ENCODE data around the gene AGAP1. TPM values are rescaled to one million over a fixed set of nuclear protein-coding genes. Genes with fewer than 3 reads are reported as not detected.
A peak's percentile ranks its signal among the peaks of the same experiment; 100 is the strongest.
"Not testable (repeated sequence)": the region's sequence is repeated elsewhere in the genome, so short reads cannot be mapped to it uniquely, and the experiment has no call there.

The AGAP1 gene
- total RNA-seq, 3 donors from 2014 or later (not counting 1 experiment from before 2014, with no cell fraction given), result 42.0 to 56.4 (median 45.7) TPM

- WGBS (ENCODE audit: insufficient coverage), result 72% methylated on average over 9 of the region's 11 CpGs
- Mint-ChIP-seq H3K36me3 (no peaks in the 10 kb centered on the region), H3K4me3 (no peak overlapping the region), H3K4me1 (peaks cover 4 to 5% of the 10 kb centered on the region in 2 donors), H3K27me3 (ENCODE audit: low read depth in 2 of 2) (peaks cover 5 to 9% of the 10 kb centered on the region in 2 donors), H3K9me3 (no peaks in the 10 kb centered on the region), H3K27ac (no peak overlapping the region)
- ATAC-seq (no peak), DNase-seq (peak in 1 of 2 donors; percentile 22)
- Histone ChIP-seq H3K36me3 (ENCODE audit: control insufficient read depth, insufficient read depth, low read length) (no peaks in the 10 kb centered on the region), H3K4me3 (ENCODE audit: low read length) (no peak overlapping the region), H3K27me3 (ENCODE audit: control insufficient read depth, insufficient read depth, low read length) (no peaks in the 10 kb centered on the region), H3K27ac (ENCODE audit: low read length) (no peak overlapping the region), H3K9me3 (ENCODE audit: control insufficient read depth, insufficient read depth, low read length) (no peaks in the 10 kb centered on the region), H3K4me1 (ENCODE audit: control insufficient read depth, insufficient read depth, low read length) (no peaks in the 10 kb centered on the region)
- intact Hi-C loops (cut with micrococcal nuclease), result no loop called here
- no peak for TF ChIP-seq CTCF (IDR thresholded peaks at IDR 0.05)
Measured at GRCh38 chr2:235945608-235946140, 451.8 kb downstream of the AGAP1 start.

- no peak for TF ChIP-seq CTCF (IDR thresholded peaks at IDR 0.05)
- no peaks in the 10 kb centered on the region for H3K36me3 Mint-ChIP-seq
- no peak overlapping the region for H3K4me3 Mint-ChIP-seq
- no peaks in the 10 kb centered on the region for H3K9me3 ChIP-seq (ENCODE audit: control insufficient read depth, insufficient read depth, low read length)
- H3K4me1 Mint-ChIP-seq, result peaks cover 9 to 10% of the 10 kb centered on the region in 2 donors
- no peaks in the 10 kb centered on the region for H3K36me3 ChIP-seq (ENCODE audit: control insufficient read depth, insufficient read depth, low read length)
- H3K27me3 Mint-ChIP-seq (ENCODE audit: low read depth in 2 of 2), result peaks cover 5 to 9% of the 10 kb centered on the region in 2 donors
- H3K27me3 ChIP-seq (ENCODE audit: control insufficient read depth, insufficient read depth, low read length), result no peaks in the 10 kb centered on the region
- ATAC-seq, result no peak
- DNase-seq, result no peak
- H3K4me1 ChIP-seq (ENCODE audit: control insufficient read depth, insufficient read depth, low read length), result peaks cover 3% of the 10 kb centered on the region
- 94% methylated on average over 5 of the region's 6 CpGs for WGBS (ENCODE audit: insufficient coverage)
- H3K27ac Mint-ChIP-seq, result no peak overlapping the region
- H3K27ac ChIP-seq (ENCODE audit: low read length), result no peak overlapping the region
- no peaks in the 10 kb centered on the region for H3K9me3 Mint-ChIP-seq
- no peak overlapping the region for H3K4me3 ChIP-seq (ENCODE audit: low read length)
- intact Hi-C loops (cut with micrococcal nuclease), result no loop called here
Measured at GRCh38 chr2:235946590-235946989, 452.7 kb downstream of the AGAP1 start.

GRCh38 chr2:235947055-235947454 lies 453.2 kb downstream of the AGAP1 start:
- DNase-seq; ATAC-seq; H3K4me1 ChIP-seq (ENCODE audit: control insufficient read depth, insufficient read depth, low read length); H3K9me3 Mint-ChIP-seq; H3K36me3 Mint-ChIP-seq; H3K36me3 ChIP-seq (ENCODE audit: control insufficient read depth, insufficient read depth, low read length); intact Hi-C loops (cut with micrococcal nuclease); H3K27me3 Mint-ChIP-seq (ENCODE audit: low read depth in 2 of 2); H3K27ac ChIP-seq (ENCODE audit: low read length); H3K27me3 ChIP-seq (ENCODE audit: control insufficient read depth, insufficient read depth, low read length); H3K4me3 Mint-ChIP-seq; H3K4me3 ChIP-seq (ENCODE audit: low read length); H3K27ac Mint-ChIP-seq; H3K9me3 ChIP-seq (ENCODE audit: control insufficient read depth, insufficient read depth, low read length): not testable (repeated sequence)
- peaks cover 14 to 15% of the 10 kb centered on the region in 2 donors for H3K4me1 Mint-ChIP-seq
- WGBS (ENCODE audit: insufficient coverage), result 69% methylated on average over 6 of the region's 6 CpGs

- H3K27ac Mint-ChIP-seq, result no peak overlapping the region
- WGBS (ENCODE audit: insufficient coverage), result 87% methylated on average over 17 of the region's 17 CpGs
- H3K4me3 Mint-ChIP-seq, result no peak overlapping the region
- intact Hi-C loops (cut with micrococcal nuclease), result no loop called here
- no peaks in the 10 kb centered on the region for H3K36me3 Mint-ChIP-seq
- no peak overlapping the region for H3K27ac ChIP-seq (ENCODE audit: low read length)
- peaks cover 5 to 9% of the 10 kb centered on the region in 2 donors for H3K27me3 Mint-ChIP-seq (ENCODE audit: low read depth in 2 of 2)
- no peaks in the 10 kb centered on the region for H3K9me3 ChIP-seq (ENCODE audit: control insufficient read depth, insufficient read depth, low read length)
- no peak for TF ChIP-seq CTCF (IDR thresholded peaks at IDR 0.05)
- no peak overlapping the region for H3K4me3 ChIP-seq (ENCODE audit: low read length)
- ATAC-seq (no peak), DNase-seq (no peak)
- H3K4me1 ChIP-seq (ENCODE audit: control insufficient read depth, insufficient read depth, low read length), result peaks cover 22% of the 10 kb centered on the region
- peaks cover 23 to 31% of the 10 kb centered on the region in 2 donors for H3K4me1 Mint-ChIP-seq
- no peaks in the 10 kb centered on the region for H3K27me3 ChIP-seq (ENCODE audit: control insufficient read depth, insufficient read depth, low read length)
- H3K9me3 Mint-ChIP-seq, result no peaks in the 10 kb centered on the region
- H3K36me3 ChIP-seq (ENCODE audit: control insufficient read depth, insufficient read depth, low read length), result no peaks in the 10 kb centered on the region
Measured at GRCh38 chr2:235949567-235950472, 456.0 kb downstream of the AGAP1 start.

Data from natural killer cell (primary cell).